Inflammatory macrophage (primary cell): Measurements from ENCODE around the gene TCN2.
"Not testable (repeated sequence)": the region's sequence is repeated elsewhere in the genome, so short reads cannot be mapped to it uniquely, and the experiment has no call there.

Experiments
- DNase-seq, 2 donors: peaks; one replicate each; pipeline ENCODE4 v3.0.0-alpha.2; 2020 to 2022

The TCN2 gene

GRCh38 chr22:30578481-30578880 lies 28.5 kb upstream of the TCN2 start:
- no peak for DNase-seq

- DNase-seq, result no peak
Measured at GRCh38 chr22:30580896-30581295, 26.1 kb upstream of the TCN2 start.

- DNase-seq, result no peak
Measured at GRCh38 chr22:30582051-30582450, 24.9 kb upstream of the TCN2 start.

- no peak for DNase-seq
Measured at GRCh38 chr22:30582788-30583545, 24.0 kb upstream of the TCN2 start.

GRCh38 chr22:30584441-30584840 lies 22.5 kb upstream of the TCN2 start:
- no peak for DNase-seq

GRCh38 chr22:30586414-30586813 lies 20.6 kb upstream of the TCN2 start:
- no peak for DNase-seq

- no peak for DNase-seq
Measured at GRCh38 chr22:30591191-30591587, 15.8 kb upstream of the TCN2 start.

GRCh38 chr22:30591588-30592359 lies 15.2 kb upstream of the TCN2 start, which contains the start of gene PES1:
Gene PES1 (minus strand): TSS chr22:30591910. CDS start chr22:30591833, 77 bp downstream.
- DNase-seq, result peak; percentile 97 to 98

GRCh38 chr22:30592360-30592713 lies 14.6 kb upstream of the TCN2 start:
- DNase-seq, result not testable (repeated sequence)

GRCh38 chr22:30596199-30596598 lies 10.8 kb upstream of the TCN2 start:
- no peak for DNase-seq

GRCh38 chr22:30596886-30597285 lies 10.1 kb upstream of the TCN2 start:
- DNase-seq, result no peak

- DNase-seq, result no peak
Measured at GRCh38 chr22:30598986-30599385, 8.0 kb upstream of the TCN2 start.

GRCh38 chr22:30600921-30601320 lies 6.1 kb upstream of the TCN2 start:
- DNase-seq, result peak; percentile 32 to 40

GRCh38 chr22:30601464-30601863 lies 5.5 kb upstream of the TCN2 start:
- DNase-seq, result no peak

- no peak for DNase-seq
Measured at GRCh38 chr22:30602049-30602448, 4.9 kb upstream of the TCN2 start.

GRCh38 chr22:30603801-30604200 lies 3.2 kb upstream of the TCN2 start:
- no peak for DNase-seq

- DNase-seq, result no peak
Measured at GRCh38 chr22:30604723-30605122, 2.3 kb upstream of the TCN2 start.

GRCh38 chr22:30605449-30606110 lies 1.4 kb upstream of the TCN2 start:
- peak; percentile 65 to 68 for DNase-seq

- no peak for DNase-seq
Measured at GRCh38 chr22:30607300-30607930, 441 bp downstream of the TCN2 start.

- no peak for DNase-seq
Measured at GRCh38 chr22:30607939-30608338, 965 bp downstream of the TCN2 start.

GRCh38 chr22:30609260-30610185 lies 2.5 kb downstream of the TCN2 start:
- peak; percentile 81 to 82 for DNase-seq

- DNase-seq, result peak; percentile 95 to 97
Measured at GRCh38 chr22:30610299-30610698, 3.3 kb downstream of the TCN2 start.
